GM19452 (cell line): ENCODE results near the gene KIF7.

Experiments
- ATAC-seq: cut with Tn5 transposase; IDR thresholded peaks from one replicate; pipeline ENCODE4 v1.9.1; 2021; ENCODE audit not compliant: unreplicated experiment

The KIF7 gene

GRCh38 chr15:89648106-89649012, 6.9 kb downstream of the KIF7 start:
- ATAC-seq, result no peak

DNA sequence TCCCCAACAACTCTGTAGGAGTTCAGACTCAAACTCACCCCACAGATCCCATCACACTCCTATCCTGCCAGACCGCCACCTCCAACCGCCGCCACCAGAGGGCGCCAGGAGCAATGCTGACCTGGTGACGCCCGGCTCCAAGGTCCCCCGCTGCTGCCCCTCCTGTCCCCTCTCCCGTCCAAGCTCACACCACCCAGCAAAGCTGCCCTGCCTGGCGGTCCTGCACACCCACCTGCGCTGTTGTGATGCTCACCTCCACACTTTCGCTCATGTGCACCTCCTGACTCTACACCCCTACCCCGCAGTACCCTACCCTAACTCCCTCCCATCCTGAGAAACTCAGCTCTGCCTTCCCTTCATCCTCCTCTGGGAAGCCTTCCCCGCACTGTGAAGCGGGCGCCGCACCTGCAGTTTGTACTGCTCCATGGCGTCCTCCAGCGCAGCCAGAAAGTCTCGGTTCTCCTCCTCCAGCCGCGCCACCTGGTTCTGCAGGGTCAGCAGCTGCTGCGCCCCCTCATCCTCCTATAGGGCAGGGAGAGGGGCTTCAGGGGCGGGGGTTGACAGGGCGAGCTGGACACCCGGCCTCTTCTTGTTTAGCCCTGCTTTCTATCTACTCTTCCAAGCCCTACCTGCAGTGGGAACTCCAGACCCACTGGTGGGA, 7.9 kb downstream of the KIF7 start:
- ATAC-seq, result no peak

- ATAC-seq, result no peak
Observed at GRCh38 chr15:89646416-89647141, 8.7 kb downstream of the KIF7 start.

DNA sequence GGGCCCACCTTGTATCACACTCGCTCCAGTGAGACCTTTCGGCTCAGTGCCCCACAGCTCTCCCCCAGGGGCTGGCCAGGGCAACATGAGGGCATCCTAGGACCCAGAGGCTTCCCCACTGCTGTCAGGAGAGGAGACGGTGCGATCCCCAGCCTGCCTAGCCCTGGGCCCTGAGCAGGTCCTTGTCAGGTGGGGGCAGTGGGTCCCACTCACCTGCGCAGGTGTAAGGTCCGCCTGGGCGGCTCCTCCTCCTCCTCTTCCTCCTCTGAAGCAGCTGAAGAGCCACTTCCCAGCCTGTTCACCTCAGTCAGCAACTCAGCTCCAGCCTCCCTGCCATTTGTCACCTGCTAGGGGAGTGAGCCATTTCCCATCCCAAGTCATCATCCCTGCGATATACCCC, 9.6 kb downstream of the KIF7 start:
- ATAC-seq, result no peak

DNA sequence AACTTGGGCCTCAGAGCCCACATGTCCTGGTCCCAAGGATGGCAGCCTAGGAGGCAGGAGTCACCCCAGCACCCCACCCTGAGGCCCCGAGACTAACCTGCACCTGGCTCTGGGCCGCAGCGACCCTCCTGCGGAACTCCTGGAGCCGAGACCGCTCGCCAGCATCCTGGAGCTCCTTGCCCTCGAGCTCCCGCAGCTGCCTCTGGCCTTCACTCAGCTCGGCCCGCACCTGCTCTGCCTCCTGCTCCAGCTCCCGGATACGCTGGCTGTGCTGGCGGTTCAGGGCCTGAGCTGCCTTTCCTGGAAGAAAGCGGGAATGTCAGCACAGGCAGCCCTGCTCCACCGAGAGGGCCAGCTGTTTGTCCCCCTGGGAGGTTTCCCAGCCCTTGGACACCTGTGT, 13.2 kb downstream of the KIF7 start:
- no peak for ATAC-seq

GRCh38 chr15:89641053-89641452, 14.2 kb downstream of the KIF7 start:
- no peak for ATAC-seq

GRCh38 chr15:89640245-89640644, 15.0 kb downstream of the KIF7 start:
- no peak for ATAC-seq

DNA sequence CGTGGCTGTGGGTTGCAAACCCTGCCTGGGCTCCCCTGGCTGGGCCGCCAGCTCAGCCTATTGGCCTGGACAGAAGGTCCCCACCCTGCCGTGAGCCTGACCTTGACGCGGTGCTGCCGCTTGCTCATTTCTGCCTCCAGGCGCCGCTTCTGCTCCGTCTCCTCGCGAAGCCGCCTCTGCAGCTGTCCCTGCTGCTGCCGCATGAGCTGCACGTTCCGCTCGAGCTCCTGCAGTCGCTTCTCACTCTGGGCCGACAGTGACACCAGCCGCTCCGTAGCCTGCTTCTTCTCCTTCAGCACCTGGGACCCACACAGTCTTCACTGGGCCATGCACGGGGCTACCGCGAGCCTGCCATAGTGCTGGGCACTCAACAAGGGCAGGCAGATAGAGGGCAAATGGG, 21.7 kb downstream of the KIF7 start:
- no peak for ATAC-seq

DNA sequence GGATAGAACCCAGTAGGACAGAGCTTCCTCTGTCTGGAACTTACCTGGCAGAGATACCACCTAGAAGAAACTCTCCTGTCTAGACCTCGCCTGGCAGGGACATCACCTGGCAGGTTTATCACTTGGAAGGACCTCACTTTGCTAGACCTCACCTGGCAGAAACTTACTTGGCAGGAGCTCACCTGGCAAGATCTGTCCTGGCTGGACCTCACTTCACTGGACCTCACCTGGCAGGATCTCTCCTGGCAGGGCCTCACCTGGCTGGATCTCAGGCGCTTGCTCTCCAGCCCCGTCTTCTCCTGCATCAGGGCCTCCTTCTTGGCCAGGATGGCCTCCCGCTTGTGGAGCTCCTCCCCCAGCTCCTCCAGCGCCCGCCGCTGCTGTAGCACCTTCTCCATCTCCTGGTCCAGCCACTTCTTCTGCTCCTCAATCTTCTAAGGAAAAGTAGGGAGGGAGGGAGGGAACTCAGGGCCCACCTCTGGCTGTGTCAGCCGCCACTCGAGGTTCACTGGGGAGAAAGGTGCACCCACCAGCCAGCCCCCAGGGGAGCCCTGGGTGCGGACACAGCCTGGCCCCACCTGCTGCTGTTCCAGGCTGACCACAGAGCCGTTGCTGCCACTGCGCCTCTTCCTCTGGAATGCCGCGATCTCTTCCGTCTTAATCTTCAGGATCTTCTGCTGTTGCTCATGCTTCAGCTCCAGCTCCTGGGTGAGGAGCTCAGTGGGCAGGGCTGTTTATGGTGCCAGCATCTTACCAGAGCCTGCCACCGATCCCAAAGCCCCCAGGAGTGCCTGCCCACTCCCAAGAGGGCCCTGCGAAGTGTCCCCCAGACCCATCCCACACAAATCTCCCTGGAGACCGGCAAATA, 22.5 kb downstream of the KIF7 start:
- ATAC-seq, result no peak

DNA sequence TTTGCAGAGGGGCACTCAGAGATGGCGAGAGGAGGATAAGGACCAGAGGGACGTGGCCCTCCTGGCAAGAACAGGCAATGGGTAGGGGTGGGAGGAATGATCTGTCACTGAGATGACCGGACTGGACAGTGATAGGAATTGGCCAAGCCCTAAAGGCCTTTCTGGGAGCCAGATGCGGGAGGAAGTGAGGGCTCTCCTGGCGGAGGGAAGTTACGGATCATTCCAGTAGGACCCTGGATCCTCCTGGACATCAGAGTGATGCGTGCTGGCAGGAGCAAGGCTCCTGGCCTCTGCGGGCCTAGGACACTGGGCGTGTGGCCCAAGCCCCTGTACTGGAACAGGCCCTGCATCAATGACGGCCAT, 23.4 kb downstream of the KIF7 start:
- no peak for ATAC-seq

DNA sequence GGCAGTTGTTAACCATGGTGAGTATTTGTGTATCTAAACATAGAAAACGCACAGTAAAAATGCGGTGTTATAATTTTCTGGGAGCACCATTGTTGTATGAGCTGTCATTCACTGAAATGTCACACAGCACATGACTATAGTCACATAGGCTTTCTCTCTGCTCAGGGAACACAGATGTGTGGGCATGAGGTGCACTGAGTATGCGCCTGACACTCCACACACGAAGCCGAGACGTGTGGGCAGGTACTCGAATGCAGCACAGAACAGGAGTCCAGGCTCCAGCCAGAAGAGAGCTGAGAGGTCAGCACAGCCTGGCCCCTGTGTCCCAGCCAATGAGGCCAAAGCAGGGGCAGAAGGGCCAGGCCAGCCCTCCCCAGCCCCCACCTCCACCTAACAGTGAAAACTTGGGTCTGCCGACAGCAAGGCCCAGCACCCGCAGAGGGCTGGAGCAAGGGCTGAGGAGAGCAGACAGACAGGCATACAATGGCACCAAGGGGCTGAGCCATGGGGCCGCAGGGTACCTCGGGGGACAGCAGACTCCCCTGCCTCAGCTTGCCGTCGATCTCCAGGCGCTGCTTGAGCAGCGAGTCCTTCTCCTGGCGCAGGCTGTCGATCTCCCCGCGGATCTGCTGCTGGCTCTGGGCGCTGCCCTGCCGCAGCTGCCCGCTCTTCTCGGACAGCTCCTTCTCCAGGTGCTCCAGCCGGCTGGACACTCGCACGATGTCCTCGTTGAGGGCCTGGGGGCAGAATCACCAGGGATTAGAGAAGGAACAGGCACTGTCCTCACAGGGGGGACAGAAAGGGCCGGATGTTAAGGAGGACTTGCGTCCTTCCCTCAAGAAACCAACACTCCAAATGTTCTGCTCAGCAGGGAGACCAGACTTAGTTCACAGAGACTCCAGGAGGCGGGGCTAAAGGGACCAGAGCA, 24.0 kb downstream of the KIF7 start:
- ATAC-seq, result no peak

DNA sequence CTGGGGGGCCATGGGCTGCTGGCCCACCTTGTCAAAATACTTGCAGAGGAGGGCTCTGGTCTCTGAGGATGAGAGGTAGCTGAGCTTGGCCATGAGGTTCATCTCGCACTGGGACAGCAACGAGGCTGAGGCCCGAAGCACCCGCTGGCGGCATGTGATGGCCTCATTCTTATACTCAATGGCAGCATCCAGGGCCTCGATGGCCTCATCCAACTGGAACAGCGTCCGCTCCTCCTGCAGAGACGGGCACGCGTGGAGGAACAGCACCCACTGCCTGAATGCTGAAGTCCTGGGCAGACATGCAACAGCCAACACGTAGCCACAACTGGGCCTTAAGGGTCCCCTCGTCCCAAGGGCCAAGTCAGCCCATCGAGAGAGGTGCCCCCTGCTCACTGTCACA, 25.0 kb downstream of the KIF7 start:
- ATAC-seq, result no peak

DNA sequence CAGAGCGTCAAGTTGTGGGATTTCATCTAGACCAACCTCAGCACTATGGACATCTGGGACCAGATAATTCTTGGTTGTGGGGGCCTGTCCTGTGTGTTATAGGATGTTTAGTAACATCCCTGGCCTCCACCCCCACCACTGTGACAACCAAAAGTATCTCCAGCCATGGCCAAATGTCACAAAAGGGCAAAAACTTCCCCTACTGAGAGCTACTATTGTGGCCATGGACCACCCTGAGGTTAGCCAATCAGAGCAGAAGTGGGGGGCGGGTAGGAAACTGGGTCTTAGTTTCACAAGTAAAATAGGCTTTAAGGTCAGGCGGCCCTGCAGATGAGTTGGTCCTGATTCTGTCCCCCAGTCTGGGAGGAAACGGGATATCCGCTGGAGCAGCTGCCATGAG, 25.4 kb downstream of the KIF7 start:
- no peak for ATAC-seq

DNA sequence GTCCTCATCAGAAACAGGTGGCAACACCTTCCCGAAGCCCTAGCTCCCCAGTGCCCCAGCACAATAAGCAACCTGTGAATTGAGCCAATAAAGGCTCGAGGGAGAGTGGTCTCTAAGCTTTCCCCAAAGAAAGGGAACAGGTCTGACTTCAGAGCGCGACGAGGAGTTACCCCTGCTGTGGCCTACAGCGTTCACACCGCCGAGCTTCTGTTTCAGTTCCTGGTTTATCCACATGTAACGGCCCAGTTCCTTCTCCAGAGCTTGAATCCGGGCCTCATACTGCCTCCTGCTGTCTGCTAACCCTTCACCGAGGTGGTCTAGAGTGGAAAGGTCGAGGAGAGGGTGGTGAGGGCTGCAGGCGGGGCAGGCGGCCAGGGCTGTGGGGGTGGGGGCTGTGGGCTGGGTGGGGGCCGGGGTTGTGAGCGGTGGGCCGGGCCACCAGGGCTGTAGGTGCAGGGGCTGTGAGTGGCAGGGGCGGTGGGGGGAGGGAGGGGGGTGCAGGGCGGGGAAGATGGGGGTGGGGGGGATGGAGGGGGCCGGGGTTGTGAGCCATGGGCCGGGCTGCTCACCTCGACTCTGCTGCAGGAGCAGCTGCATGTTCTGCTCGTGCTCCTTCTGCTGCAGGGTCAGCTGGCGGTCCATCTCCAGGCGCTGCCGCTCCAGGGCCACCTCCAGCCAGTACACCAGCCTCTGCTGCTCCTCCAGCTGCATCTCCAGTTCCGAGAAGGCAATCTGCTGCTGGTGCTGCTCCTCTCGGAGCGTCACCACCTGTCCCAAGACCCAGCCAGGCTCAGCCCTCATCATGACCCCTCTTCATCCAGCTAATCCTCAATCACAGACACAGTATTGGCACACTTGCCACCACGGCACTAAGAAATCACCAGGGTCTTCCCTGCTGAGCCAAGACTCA, 26.2 kb downstream of the KIF7 start:
- ATAC-seq, result no peak

DNA sequence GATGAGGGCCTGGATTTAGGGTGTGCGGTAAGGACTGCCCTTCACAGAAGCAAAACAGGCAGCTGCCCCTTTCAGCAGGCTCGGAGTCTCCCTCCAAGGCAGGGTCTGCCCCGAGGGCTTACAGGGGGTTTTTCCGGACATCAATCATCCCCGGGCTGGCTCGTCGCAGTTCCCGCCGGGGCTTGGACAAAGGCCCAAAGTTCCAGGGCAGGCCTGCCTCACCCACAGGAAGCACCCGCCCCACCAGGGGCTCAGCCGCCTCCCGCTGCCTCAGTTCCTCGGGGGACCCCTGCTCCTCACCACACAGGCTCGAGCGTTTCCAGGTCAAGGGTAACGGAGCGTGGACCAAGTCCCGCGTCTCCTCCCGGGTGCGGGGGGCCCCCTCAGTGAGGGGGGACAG, 27.0 kb downstream of the KIF7 start:
- no peak for ATAC-seq

DNA sequence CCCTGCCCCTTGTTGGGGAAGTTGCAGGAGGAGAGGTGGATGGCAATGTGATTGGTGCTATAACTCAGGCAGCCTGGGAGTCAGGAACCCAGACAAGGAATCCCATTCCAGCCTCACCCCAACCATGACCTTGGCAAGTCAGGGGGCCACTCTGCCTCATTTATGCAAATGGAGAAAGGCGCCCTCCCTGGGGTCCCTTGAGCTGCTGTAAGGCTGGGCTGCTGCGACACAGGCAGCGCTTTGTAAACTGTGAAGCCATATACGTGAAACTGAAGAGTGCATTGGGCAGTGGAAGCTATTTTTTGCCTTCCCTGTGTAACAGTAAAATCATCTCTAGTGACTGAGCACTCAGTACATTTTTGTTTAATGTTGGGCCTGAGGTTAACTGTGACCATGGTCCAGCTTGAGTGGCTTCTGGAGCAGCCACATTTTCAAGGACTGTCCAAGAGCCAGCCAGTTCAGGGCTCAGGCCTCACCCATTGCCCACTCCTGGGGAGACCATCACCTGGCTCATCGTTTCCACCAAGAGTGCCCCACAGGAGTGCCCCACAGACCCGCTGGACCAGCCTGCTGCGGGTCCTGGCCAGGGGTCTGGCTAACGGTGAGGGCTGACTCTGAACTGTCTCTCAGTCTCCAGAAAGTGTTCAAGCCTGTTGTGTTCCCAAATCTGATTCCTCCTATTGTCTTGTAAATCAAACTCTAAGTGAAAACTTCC, 27.9 kb downstream of the KIF7 start:
- ATAC-seq, result no peak

GRCh38 chr15:89625716-89626115, 29.6 kb downstream of the KIF7 start:
- no peak for ATAC-seq

DNA sequence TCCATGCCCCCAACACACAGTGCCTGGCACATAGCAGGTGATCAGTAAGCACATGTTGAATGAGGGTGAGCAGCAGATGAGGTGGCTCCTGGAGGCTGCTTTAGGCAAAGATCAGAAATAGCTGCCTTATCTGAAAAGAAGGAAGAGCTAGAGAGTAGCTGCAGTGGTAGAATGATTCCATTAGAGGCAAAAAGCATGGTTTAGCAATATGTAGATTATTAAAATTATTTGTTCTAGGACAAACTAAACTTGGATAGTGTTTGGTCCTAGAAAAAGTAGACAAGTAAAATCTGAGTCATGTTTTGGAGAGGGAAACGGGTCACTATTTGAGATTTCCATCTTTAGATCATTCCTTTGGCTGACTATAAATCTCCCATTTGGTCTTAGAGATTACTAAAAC, 32.1 kb downstream of the KIF7 start:
- no peak for ATAC-seq
